Type B pancreatic cell (in vitro differentiated cells): Measurements from ENCODE around the gene CXorf66. TPM values are rescaled to one million over a fixed set of nuclear protein-coding genes. Genes with fewer than 3 reads are reported as not detected.

Experiments
- DNase-seq: peaks from one replicate; pipeline ENCODE4 v3.0.0; 2021; ENCODE audit warnings: mixed read lengths; ENCODE audit not compliant: unreplicated experiment; ENCODE audit errors: extremely low spot score
- H3K27ac Mint-ChIP-seq: 2 replicates; pipeline ENCODE4 v1.8.0; 2021; ENCODE audit warnings: mild to moderate bottlenecking, mixed read lengths
- H3K27me3 Mint-ChIP-seq: 2 replicates; pipeline ENCODE4 v1.8.0; 2021; ENCODE audit warnings: mixed read lengths
- H3K36me3 Mint-ChIP-seq: 2 replicates; pipeline ENCODE4 v1.8.0; 2021; ENCODE audit warnings: mixed read lengths
- H3K4me1 Mint-ChIP-seq: one replicate; pipeline ENCODE4 v1.8.0; 2021; ENCODE audit warnings: mixed read lengths; ENCODE audit not compliant: unreplicated experiment
- H3K4me3 Mint-ChIP-seq: 2 replicates; pipeline ENCODE4 v1.8.0; 2021; ENCODE audit warnings: mild to moderate bottlenecking, mixed read lengths
- H3K9me3 Mint-ChIP-seq: 2 replicates; pipeline ENCODE4 v1.8.0; 2021; ENCODE audit warnings: mixed read lengths
- CTCF ChIP-seq: fragments of 200-600 bp; sonication (generic); conservative IDR thresholded peaks from 2 replicates; pipeline ENCODE4 v1.5.0; 2021; ENCODE audit warnings: antibody characterized with exemption, mild to moderate bottlenecking
- total RNA-seq: library from RNA; stranded (reverse); gene quantifications from 2 replicates; pipeline ENCODE4 v1.2.1, GENCODE V29; 2021; ENCODE audit warnings: low replicate concordance

Gene CXorf66
- total RNA-seq, 1 donor from 2014 or later, result not detected

GRCh38 chrX:139932073-139932900 is 33.0 kb downstream of the CXorf66 start:
- H3K4me1 Mint-ChIP-seq, result peaks cover 4% of the 10 kb centered on the region
- H3K27ac Mint-ChIP-seq, result peak overlapping the region; percentile 95
- no peaks in the 10 kb centered on the region for H3K9me3 Mint-ChIP-seq
- DNase-seq, result peak; percentile 75
- TF ChIP-seq CTCF, result no peak
- no peaks in the 10 kb centered on the region for H3K36me3 Mint-ChIP-seq
- H3K27me3 Mint-ChIP-seq, result peaks cover 10% of the 10 kb centered on the region
- H3K4me3 Mint-ChIP-seq, result peak overlapping the region; percentile 92

- no peak for TF ChIP-seq CTCF
- H3K4me1 Mint-ChIP-seq, result peaks cover 4% of the 10 kb centered on the region
- H3K27me3 Mint-ChIP-seq, result peaks cover 10% of the 10 kb centered on the region
- H3K4me3 Mint-ChIP-seq, result peak overlapping the region; percentile 74
- no peaks in the 10 kb centered on the region for H3K36me3 Mint-ChIP-seq
- H3K9me3 Mint-ChIP-seq, result no peaks in the 10 kb centered on the region
- no peak for DNase-seq
- peak overlapping the region; percentile 48 for H3K27ac Mint-ChIP-seq
Observed at GRCh38 chrX:139931646-139932072, 33.7 kb downstream of the CXorf66 start.

- Mint-ChIP-seq H3K36me3 (no peaks in the 10 kb centered on the region), H3K27ac (peak overlapping the region; percentile 48), H3K4me3 (peak overlapping the region; percentile 74), H3K4me1 (peaks cover 4% of the 10 kb centered on the region), H3K9me3 (no peaks in the 10 kb centered on the region), H3K27me3 (peaks cover 10% of the 10 kb centered on the region)
- no peak for TF ChIP-seq CTCF
- DNase-seq, result no peak
Observed at GRCh38 chrX:139930916-139931645, 34.2 kb downstream of the CXorf66 start.

GRCh38 chrX:139930401-139930800 is 34.9 kb downstream of the CXorf66 start:
- no peak for TF ChIP-seq CTCF
- H3K27me3 Mint-ChIP-seq, result peaks cover 10% of the 10 kb centered on the region
- H3K27ac Mint-ChIP-seq, result no peak overlapping the region
- peaks cover 4% of the 10 kb centered on the region for H3K4me1 Mint-ChIP-seq
- peak overlapping the region; percentile 74 for H3K4me3 Mint-ChIP-seq
- no peaks in the 10 kb centered on the region for H3K9me3 Mint-ChIP-seq
- no peaks in the 10 kb centered on the region for H3K36me3 Mint-ChIP-seq
- DNase-seq, result no peak

- Mint-ChIP-seq H3K27ac (no peak overlapping the region), H3K9me3 (no peaks in the 10 kb centered on the region), H3K36me3 (no peaks in the 10 kb centered on the region), H3K27me3 (peaks cover 10% of the 10 kb centered on the region), H3K4me3 (peak overlapping the region; percentile 74), H3K4me1 (peaks cover 4% of the 10 kb centered on the region)
- no peak for TF ChIP-seq CTCF
- no peak for DNase-seq
Observed at GRCh38 chrX:139929876-139930275, 35.4 kb downstream of the CXorf66 start.
